GM21528 (cell line): Measurements from ENCODE around the gene OSBPL5.

ENCODE experiments used
- ATAC-seq: cut with Tn5 transposase; IDR thresholded peaks from one replicate; pipeline ENCODE4 v1.9.1; 2021; ENCODE audit warnings: mild to moderate bottlenecking, moderate library complexity; ENCODE audit not compliant: unreplicated experiment, low FRiP score

The OSBPL5 gene

DNA sequence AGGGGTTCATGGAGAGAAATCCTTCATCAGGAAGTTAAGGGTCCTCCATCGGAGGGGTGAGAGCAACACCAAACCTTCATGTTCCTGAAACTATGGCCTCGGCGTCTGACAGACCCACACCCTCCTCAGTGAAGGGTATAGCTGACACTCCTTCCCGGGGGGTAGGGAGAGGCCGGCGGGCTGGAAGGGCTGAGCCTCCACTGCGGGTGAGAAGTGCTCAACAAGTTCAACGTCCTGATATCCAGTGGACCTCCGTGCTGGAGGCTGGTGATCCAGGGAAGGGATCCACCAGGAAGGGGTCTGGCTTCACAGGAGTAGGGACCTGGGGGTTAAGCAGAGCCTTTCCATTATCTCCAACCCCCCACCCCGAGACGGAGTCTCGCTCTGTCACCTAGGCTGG lies 120.2 kb downstream of the OSBPL5 start:
- ATAC-seq = no peak

DNA sequence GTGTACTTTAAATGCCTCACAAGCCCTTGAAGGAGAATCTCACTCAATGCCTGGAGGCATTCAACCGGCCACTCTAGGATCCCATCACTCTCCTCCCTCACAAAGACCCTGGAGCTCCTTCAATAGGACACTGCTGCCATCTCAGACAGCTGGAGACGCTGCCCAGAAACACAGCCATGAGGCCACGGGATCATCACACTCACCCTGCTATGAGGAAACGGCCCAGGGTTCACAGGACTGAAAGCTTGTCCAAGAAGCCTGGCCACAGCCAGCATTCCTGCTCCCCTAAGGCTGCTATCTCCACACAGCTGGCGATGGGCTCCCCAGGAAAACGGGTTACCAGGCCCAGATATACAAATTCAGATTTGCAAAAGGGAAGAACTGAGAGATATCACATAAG lies 121.1 kb downstream of the OSBPL5 start:
- no peak for ATAC-seq

DNA sequence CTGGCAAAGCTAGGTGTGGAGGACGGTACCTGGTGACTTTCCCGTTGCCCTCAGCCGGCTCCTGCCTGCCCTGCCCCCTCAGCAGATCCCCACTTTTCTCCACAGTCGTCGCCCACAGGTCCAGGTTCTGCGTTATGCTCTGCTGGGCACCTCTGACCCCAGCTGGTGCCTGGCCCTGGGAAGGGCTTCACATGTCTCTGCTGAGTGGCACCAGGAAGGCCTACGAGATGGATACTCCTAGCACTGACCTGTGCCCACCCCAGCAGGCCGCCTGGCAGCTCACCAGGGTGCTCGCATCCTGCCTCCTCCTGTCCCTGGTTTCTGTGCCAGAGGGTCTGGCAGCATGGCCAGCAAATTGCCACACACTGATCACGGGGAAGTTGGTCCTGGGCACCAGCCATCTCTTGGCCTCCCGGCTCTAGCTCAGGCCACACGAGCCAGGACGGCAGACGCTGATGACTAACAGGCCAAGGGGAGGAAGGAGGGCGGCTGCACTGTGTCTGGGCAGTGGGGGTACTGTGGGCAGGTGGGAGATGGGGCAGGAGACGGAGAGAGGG lies 121.7 kb downstream of the OSBPL5 start:
- ATAC-seq = no peak

DNA sequence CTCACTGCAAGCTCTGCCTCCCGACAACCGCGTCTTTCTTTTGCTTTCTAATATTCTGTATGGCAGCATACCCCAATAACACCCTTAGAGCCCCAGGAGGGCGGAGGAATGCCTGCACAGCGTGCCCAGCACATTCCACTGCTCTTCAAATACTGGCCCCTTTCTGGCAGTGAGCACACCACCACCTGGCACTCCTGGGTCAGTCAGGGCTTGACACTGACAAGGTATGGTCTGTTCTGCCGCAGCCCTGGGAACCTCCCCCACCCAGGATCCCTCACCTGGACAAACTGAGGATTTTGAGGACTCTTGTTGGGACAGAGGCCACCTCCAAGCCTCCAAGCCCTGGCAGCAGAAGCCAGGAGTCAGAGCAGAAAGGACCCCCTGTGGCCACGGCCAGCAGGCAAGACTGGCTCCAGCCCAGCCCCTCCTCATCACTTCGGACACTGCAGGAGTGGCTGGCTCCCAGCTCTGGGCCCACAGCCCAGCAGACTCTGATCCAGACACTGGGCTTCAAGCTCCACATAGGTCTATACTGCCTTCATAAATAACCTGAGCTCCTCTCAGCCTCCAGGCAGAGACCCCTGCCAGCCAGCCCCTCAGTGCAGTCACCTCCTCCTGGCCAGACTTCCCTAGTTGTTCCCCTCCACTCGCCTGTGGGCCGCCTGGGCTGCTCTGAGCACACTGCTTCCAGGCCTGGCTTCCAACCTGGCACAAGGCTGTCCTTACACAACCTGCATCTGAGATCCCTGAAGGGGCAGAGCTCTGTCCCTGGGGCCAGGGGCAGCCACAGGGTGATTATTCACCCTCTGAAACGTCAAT lies 122.4 kb downstream of the OSBPL5 start:
- ATAC-seq = no peak

DNA sequence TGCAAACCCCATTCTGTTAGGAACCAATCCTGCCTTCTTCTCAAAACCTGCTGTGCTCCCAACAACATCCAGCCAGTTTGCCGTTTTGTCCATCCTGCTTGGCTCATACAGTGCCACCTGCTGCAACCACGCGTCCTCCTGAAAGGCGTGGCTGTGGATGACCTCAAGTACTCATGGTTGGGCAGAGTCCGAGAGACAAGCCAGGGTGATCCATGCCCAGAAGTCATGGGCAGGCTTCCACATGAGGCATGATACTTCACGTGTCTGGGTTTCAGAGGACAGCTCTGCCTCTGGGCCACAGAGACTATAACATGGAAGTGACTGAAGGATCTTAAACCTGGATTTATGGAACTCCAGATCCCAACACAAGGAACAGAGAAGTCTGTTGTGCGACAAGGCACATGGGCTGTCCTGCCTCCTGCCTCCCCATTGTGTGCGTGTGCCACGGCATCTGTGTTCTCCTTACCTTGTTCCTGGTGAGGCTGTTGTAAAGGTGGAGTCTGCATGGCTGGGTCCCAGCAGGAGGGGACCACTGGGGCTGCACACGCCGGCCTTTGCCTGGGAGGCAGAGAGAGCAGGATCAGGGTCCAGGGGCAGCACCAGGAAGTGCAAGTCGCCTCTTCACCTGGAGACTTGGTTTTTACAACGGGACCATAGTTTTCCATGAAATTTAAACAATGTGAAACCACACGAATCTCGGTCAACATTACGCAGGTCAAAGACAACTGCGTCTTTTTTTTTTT lies 123.2 kb downstream of the OSBPL5 start:
- ATAC-seq = no peak

DNA sequence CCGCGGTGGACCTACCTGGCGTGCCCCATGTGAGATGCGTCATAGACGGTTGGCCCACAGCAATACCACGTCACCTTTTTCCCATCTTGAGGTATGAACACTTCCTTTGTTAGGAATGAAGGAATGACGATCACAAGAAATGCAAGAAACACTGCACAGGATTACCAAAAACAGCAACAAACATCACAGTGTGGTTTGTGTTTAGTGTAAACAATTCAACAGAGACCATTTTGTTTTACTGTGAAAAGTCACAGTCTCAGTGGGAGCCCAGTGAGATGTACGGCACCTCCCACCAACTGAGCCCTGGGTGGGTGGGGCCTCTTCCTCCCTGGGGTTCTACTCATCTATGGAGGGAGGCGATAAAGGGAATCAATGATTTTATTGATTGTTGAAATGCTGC lies 124.2 kb downstream of the OSBPL5 start:
- ATAC-seq = no peak

DNA sequence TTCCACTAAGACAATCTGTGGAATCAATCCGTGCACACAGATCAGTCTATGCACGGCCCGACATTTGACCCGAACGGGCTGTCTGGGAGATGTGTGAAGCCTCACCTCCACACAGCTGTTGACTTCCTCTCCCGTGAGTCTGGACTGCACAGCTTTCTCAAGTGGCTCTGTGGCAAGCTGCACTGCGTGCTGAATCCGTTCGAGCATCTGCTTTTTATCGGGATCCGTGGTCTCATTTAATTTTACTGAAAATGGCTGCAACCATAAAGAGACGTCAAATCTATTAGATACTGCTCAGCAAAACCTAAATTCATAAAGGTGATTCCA lies 127.2 kb downstream of the OSBPL5 start:
- ATAC-seq = no peak
